GM20000 (cell line): ENCODE measurements around the gene HES4.
"Not testable (repeated sequence)": the region's sequence is repeated elsewhere in the genome, so short reads cannot be mapped to it uniquely, and the experiment has no call there.

Experiments
- DNase-seq: peaks from one replicate; pipeline ENCODE4 v3.0.0; 2012; ENCODE audit warnings: low spot score
- CTCF ChIP-seq: IDR thresholded peaks from 2 replicates; pipeline ENCODE4 v1.5.1; 2012; ENCODE audit warnings: mild to moderate bottlenecking, control low read depth; ENCODE audit errors: extremely low read depth, missing control alignments

The HES4 gene

GRCh38 chr1:1020415-1021009 lies 20.6 kb upstream of the HES4 start:
- DNase-seq, result peak; percentile 70
- TF ChIP-seq CTCF, result no peak

GRCh38 chr1:1020000-1020404 lies 20.1 kb upstream of the HES4 start, which contains the start of gene AGRN:
Gene AGRN, plus strand, starts transcription at chr1:1020120. Its CDS starts 53 bp downstream, at chr1:1020173.
- no peak for TF ChIP-seq CTCF
- peak; percentile 89 for DNase-seq

DNA sequence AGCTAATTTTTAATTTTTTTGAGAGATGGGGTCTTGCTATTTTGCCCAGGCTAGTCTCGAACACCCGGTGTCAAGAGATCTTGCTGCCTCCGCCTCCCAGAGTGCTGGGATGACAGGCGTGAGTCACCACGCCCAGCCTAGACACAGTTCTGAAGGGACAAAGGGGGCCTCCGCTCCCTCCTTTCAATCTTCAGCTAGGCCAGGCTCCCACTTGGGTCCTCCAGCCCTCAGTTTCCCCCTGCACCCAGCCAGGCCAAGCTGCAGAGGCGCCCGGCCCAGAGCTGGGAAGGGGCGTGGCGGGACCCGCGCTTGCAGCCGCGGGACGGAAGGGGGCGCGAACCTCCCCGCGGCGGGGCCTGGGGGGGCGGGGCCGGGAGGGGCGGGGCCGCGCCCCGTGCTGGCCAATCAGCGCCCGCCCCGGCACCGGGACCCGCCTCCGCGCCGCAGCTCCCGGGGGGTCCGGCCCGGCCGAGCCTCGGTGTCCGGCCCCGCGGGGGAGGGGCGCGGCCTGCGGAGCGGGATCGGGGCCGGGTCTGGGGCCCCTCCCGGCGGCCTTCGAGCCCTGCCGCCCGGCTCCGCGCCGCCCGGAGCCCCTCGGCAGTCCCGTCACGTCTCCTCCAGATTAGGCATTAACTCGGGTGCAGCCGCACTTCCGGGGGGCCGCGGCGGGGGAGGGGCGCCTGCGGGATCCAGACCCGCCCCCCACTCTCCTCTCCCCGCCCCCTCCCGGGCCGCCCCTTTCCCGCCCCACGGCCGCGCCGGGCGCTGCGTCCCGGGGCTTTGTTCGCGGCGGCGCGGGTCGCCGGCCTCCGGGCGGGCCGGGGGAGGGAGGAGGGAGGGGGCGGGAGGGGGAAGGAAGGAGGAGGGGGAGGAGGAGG lies 19.5 kb upstream of the HES4 start:
- DNase-seq, result peak; percentile 98
- peak; percentile 41 for TF ChIP-seq CTCF

- not testable (repeated sequence) for DNase-seq
Observed at GRCh38 chr1:1018321-1018685, 18.4 kb upstream of the HES4 start.

DNA sequence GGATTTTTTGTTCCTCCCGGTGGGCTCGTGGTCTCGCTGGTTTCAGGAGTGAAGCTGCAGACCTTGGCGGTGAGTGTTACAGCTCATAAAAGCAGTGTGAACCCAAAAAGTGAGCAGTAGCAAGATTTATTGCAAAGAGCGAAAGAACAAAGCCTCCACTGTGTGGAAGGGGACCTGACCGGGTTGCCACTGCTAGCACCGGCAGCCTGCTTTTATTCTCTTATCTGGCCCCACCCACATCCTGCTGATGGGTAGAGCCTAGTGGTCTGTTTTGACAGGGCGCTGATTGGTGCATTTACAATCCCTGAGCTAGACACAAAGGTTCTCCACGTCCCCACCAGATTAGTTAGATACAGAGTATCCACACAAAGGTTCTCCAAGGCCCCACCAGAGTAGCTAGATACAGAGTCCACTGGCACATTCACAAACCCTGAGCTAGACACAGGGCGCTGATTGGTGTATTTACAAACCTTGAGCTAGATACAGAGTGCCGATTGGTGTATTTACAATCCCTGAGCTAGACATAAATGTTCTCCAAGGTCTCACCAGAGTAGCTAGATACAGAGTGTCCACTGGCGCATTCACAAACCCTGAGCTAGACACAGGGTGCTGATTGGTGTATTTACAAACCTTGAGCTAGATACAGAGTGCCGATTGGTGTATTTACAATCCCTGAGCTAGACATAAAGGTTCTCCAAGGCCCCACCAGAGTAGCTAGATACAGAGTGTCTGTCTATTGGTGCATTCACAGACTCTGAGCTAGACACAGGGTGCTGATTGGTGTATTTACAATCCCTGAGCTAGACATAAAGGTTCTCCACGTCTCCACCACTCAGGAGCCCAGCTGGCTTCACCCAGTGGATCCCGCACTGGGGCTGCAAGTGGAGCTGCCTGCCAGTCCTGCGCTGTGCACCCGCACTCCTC lies 17.8 kb upstream of the HES4 start:
- not testable (repeated sequence) for DNase-seq

- peak; percentile 32 for TF ChIP-seq CTCF
- DNase-seq, result peak; percentile 22
Observed at GRCh38 chr1:1014799-1015681, 15.1 kb upstream of the HES4 start.

GRCh38 chr1:1013922-1014648 lies 14.2 kb upstream of the HES4 start:
- DNase-seq, result peak; percentile 62

More at GRCh38 chr1:1013922-1014648, 14.2 kb upstream of the HES4 start:
- no peak for TF ChIP-seq CTCF
